Ovary (tissue), 9 donors: Measurements from ENCODE around the gene BFAR. TPM values are rescaled to one million over a fixed set of nuclear protein-coding genes. Genes with fewer than 3 reads are reported as not detected.
A peak's percentile ranks its signal among the peaks of the same experiment; 100 is the strongest.

Experiments
- DNase-seq, 5 donors: peaks; one replicate each; pipeline ENCODE4 v3.0.0-alpha.2; 2019 to 2020
- H3K27ac ChIP-seq, 2 donors: fragments of 200-600 bp; one replicate each; pipeline versions ENCODE4 v1.5.1 to v1.8.0; 2019 to 2022
- H3K27me3 ChIP-seq: fragments of 200-600 bp; one replicate; pipeline ENCODE4 v1.8.0; 2022
- H3K36me3 ChIP-seq: fragments of 200-600 bp; sonication (generic); one replicate; pipeline ENCODE4 v1.5.1; 2019
- H3K4me1 ChIP-seq: one replicate; pipeline ENCODE4 v1.8.1; 2013; ENCODE audit warnings: mild to moderate bottlenecking, moderate library complexity; ENCODE audit not compliant: insufficient read depth
- H3K4me3 ChIP-seq: fragments of 200-600 bp; sonication (generic); one replicate; pipeline ENCODE4 v1.5.1; 2017
- H3K9me3 ChIP-seq, 2 donors: fragments of 200-600 bp in 1 of 2; sonication (generic) in 1 of 2; one replicate each; pipeline versions ENCODE4 v1.5.1 to v1.8.1; 2013 to 2019; ENCODE audit warnings: mild to moderate bottlenecking in 1 of 2, moderate library complexity in 1 of 2
- CTCF ChIP-seq, 3 donors: fragments of 450-650 bp in 2 of 3; fragments of 200-600 bp in 1 of 3; IDR thresholded peaks; one replicate each; pipeline versions ENCODE4 v1.5.1 to v1.8.0; 2016 to 2022; ENCODE audit warnings: antibody characterized with exemption in 3 of 3, mild to moderate bottlenecking in 1 of 3
- EP300 ChIP-seq: sonication (generic); formaldehyde crosslinking; IDR thresholded peaks from one replicate; pipeline ENCODE4 v1.6.1; 2017; ENCODE audit warnings: antibody characterized with exemption
- POLR2A ChIP-seq: fragments of 450-650 bp; IDR thresholded peaks from one replicate; pipeline ENCODE4 v1.6.1; 2017; ENCODE audit warnings: antibody characterized with exemption, mild to moderate bottlenecking, moderate library complexity
- WGBS, 3 donors: extraction: QIAGEN DNeasy Blood & Tissue Kit in 1 of 3; methylation state at CpG; one replicate each; pipeline versions ENCODE4 v1.1.5 to v1.1.7; 2013 to 2017; 5-methylcytosine and 5-hydroxymethylcytosine counted together
- intact Hi-C, 4 donors: fragments of 100-400 bp; cut with DNase I; formaldehyde crosslinking; loops; one replicate each; pipeline versions ENCODE4 v1.11.0 to v1.15.1; 2022 to 2023
- polyA plus RNA-seq, 2 donors: library from polyadenylated mRNA; stranded (reverse); fragments of 200-250 nt in 1 of 2; fragments of 350-450 nt in 1 of 2; fragmentation: Illumina TruSeq in 1 of 2; extraction: RNeasy Lipid Tissue Mini Kit (QIAGEN cat#74804) in 1 of 2; gene quantifications; one replicate each; pipeline ENCODE4 v1.2.3, GENCODE V29; 2013 to 2014
- total RNA-seq, 7 donors: library from RNA; depleted of rRNA in 2 of 7; stranded (reverse); fragments of >200 nt in 2 of 7; fragmentation: NEBNext Ultra II Directional in 3 of 7; extraction: Animal tissue kit (Norgen Biotek cat#: 25700) in 3 of 7; gene quantifications; one replicate each; pipeline versions ENCODE4 v1.1.0 to v1.2.4, GENCODE V29; 2016 to 2023
- donor health status: DM: no; HTN: no; CAD: no; lungs with moderate emphysema.
- donor health status: DM: no; HTN: no; CAD: no.
- donor health status: Bipolar disorder and iron deficiency.
- donor health status: DM: yes; HTN: yes; CAD: no.
- donor health status: DM: no; HTN: no; CAD: no.
- donor health status: DM: yes; HTN: yes; CAD: no.

BFAR gene
- total and polyA plus RNA-seq, 9 donors, result 42.2 to 83.7 (median 49.4) TPM

GRCh38 chr16:14658063-14658462 lies 25.3 kb downstream of the BFAR start:
- TF ChIP-seq EP300 (no peak), POLR2A (no peak), CTCF (IDR thresholded peaks at IDR 0.05) (no peak)
- WGBS, 3 donors, result 86 to 96% (median 96%) methylated on average over 2 of the region's 2 CpGs
- no peaks in the 10 kb centered on the region for H3K27me3 ChIP-seq
- H3K36me3 ChIP-seq, result no peaks in the 10 kb centered on the region
- no peaks in the 10 kb centered on the region for H3K4me1 ChIP-seq
- H3K4me3 ChIP-seq, result no peak overlapping the region
- no peak for DNase-seq
- no peak overlapping the region for H3K27ac ChIP-seq
- intact Hi-C loops, result no loop called here
- H3K9me3 ChIP-seq, result no peaks in the 10 kb centered on the region

- WGBS, 3 donors, result 82 to 86% (median 86%) methylated on average over 16 of the region's 16 CpGs
- no peaks in the 10 kb centered on the region for H3K27me3 ChIP-seq
- no peak overlapping the region for H3K4me3 ChIP-seq
- intact Hi-C loops, result no loop called here
- no peak overlapping the region for H3K27ac ChIP-seq
- H3K9me3 ChIP-seq, result no peaks in the 10 kb centered on the region
- no peaks in the 10 kb centered on the region for H3K4me1 ChIP-seq
- no peaks in the 10 kb centered on the region for H3K36me3 ChIP-seq
- TF ChIP-seq CTCF (IDR thresholded peaks at IDR 0.05), result no peak
- TF ChIP-seq EP300, result no peak
- no peak for TF ChIP-seq POLR2A
- DNase-seq, result no peak
Observed at GRCh38 chr16:14667347-14668266, 34.9 kb downstream of the BFAR start.

GRCh38 chr16:14668556-14669223 lies 35.9 kb downstream of the BFAR start:
- DNase-seq, result no peak
- Histone ChIP-seq H3K9me3 (no peaks in the 10 kb centered on the region), H3K27me3 (no peaks in the 10 kb centered on the region), H3K4me3 (no peak overlapping the region), H3K4me1 (no peaks in the 10 kb centered on the region), H3K36me3 (no peaks in the 10 kb centered on the region), H3K27ac (no peak overlapping the region)
- WGBS, 3 donors, result 60 to 66% (median 61%) methylated on average over 7 of the region's 7 CpGs
- TF ChIP-seq CTCF (IDR thresholded peaks at IDR 0.05) (no peak), POLR2A (no peak), EP300 (no peak)
- intact Hi-C loops, result no loop called here

GRCh38 chr16:14669776-14670175 lies 37.0 kb downstream of the BFAR start:
- DNase-seq, result peak in 4 of 5 donors; percentile 10 to 38 (median 26)
- TF ChIP-seq EP300 (no peak), CTCF (IDR thresholded peaks at IDR 0.05) (no peak), POLR2A (no peak)
- no peak overlapping the region for H3K4me3 ChIP-seq
- H3K4me1 ChIP-seq, result no peaks in the 10 kb centered on the region
- H3K9me3 ChIP-seq, result no peaks in the 10 kb centered on the region
- WGBS, 3 donors, result 83 to 93% (median 87%) methylated on average over 4 of the region's 4 CpGs
- intact Hi-C loops, result no loop called here
- no peaks in the 10 kb centered on the region for H3K27me3 ChIP-seq
- H3K36me3 ChIP-seq, result no peaks in the 10 kb centered on the region
- H3K27ac ChIP-seq, result no peak overlapping the region
